ENCODE data around the gene ASAP3.

ASAP3 gene

GRCh38 chr1:23483321-23484252 is at the start of gene ASAP3:
Gene ASAP3 (minus strand): TSS chr1:23484179. CDS start chr1:23484133, 46 bp downstream.
- DNase-seq, result peak; percentile 36

- DNase-seq, result no peak
Measured at GRCh38 chr1:23533246-23534023, 49.5 kb upstream of the ASAP3 start.

GRCh38 chr1:23531562-23532094 is 47.6 kb upstream of the ASAP3 start:
- no peak for DNase-seq

GRCh38 chr1:23530747-23531561 is 47.0 kb upstream of the ASAP3 start, which contains the start of gene E2F2:
Gene E2F2 (minus strand): TSS chr1:23531233. CDS start chr1:23530793, 440 bp downstream.
- peak; percentile 97 for DNase-seq

GRCh38 chr1:23530087-23530746 is 46.2 kb upstream of the ASAP3 start:
- DNase-seq, result peak; percentile 79

- DNase-seq, result peak; percentile 59
Measured at GRCh38 chr1:23529146-23530086, 45.4 kb upstream of the ASAP3 start.

- peak; percentile 67 for DNase-seq
Measured at GRCh38 chr1:23528250-23528978, 44.4 kb upstream of the ASAP3 start.

GRCh38 chr1:23527900-23528249 is 43.9 kb upstream of the ASAP3 start:
- no peak for DNase-seq

GRCh38 chr1:23527366-23527765 is 43.4 kb upstream of the ASAP3 start:
- DNase-seq, result no peak

- DNase-seq, result no peak
Measured at GRCh38 chr1:23526329-23527041, 42.5 kb upstream of the ASAP3 start.

GRCh38 chr1:23525558-23526250 is 41.7 kb upstream of the ASAP3 start:
- peak; percentile 56 for DNase-seq

GRCh38 chr1:23524716-23525401 is 40.9 kb upstream of the ASAP3 start:
- no peak for DNase-seq

- no peak for DNase-seq
Measured at GRCh38 chr1:23524163-23524562, 40.2 kb upstream of the ASAP3 start.

- no peak for DNase-seq
Measured at GRCh38 chr1:23522244-23522982, 38.4 kb upstream of the ASAP3 start.

GRCh38 chr1:23521588-23521987 is 37.6 kb upstream of the ASAP3 start:
- DNase-seq, result peak; percentile 41

- no peak for DNase-seq
Measured at GRCh38 chr1:23517581-23517980, 33.6 kb upstream of the ASAP3 start.

GRCh38 chr1:23515905-23516304 is 31.9 kb upstream of the ASAP3 start:
- no peak for DNase-seq

Measured in DMS53 (cell line).